ENCODE measurements around the gene TCEANC.

DNA sequence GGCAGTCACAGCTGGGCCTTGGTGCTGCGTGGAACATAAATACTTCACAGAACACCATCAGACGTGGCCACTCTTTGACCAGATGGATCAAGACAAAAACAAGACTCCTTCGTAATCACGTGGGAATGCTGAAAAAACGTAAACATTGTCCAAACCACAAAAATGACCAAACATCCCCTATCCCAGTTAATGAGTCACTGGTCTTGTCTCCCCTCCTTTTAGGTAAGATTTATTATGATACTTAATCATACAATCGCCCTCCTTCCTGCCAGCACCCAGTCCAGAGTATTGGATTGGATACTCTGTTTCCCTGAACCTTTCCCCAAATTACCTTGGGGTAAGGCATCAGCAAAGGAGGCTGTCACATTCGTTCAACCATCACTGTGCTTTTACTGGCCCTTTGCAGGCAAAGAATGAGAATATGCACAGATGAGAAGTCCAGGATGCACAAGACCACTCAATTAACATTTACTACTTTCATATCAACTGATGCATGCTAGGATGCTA, 601 bp upstream of the TCEANC start:
- TF ChIP-seq, protein P1, sequence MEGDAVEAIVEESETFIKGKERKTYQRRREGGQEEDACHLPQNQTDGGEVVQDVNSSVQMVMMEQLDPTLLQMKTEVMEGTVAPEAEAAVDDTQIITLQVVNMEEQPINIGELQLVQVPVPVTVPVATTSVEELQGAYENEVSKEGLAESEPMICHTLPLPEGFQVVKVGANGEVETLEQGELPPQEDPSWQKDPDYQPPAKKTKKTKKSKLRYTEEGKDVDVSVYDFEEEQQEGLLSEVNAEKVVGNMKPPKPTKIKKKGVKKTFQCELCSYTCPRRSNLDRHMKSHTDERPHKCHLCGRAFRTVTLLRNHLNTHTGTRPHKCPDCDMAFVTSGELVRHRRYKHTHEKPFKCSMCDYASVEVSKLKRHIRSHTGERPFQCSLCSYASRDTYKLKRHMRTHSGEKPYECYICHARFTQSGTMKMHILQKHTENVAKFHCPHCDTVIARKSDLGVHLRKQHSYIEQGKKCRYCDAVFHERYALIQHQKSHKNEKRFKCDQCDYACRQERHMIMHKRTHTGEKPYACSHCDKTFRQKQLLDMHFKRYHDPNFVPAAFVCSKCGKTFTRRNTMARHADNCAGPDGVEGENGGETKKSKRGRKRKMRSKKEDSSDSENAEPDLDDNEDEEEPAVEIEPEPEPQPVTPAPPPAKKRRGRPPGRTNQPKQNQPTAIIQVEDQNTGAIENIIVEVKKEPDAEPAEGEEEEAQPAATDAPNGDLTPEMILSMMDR (conservative IDR thresholded peaks at IDR 0.05; ENCODE audit: low read depth, low read length) = no peak
- TF ChIP-seq EZH2 (IDR thresholded peaks at IDR 0.05; ENCODE audit: borderline replicate concordance, low read depth, low read length, poor library complexity, severe bottlenecking) = no peak
